Measurements from ENCODE around the gene EFL1. TPM values are rescaled to one million over a fixed set of nuclear protein-coding genes. Genes with fewer than 3 reads are reported as not detected.

Gene EFL1
- total and polyA plus RNA-seq, 10 of the 15 experiments (the other 5 are each of a cell fraction or from before 2014, with no cell fraction given) = 6.2 to 42.3 (median 24.7) TPM

GRCh38 chr15:82129761-82130160 lies 132.8 kb downstream of the EFL1 start:
- Histone ChIP-seq H2AFZ (ENCODE audit: control insufficient read depth, low read depth, low read length) (no peak overlapping the region), H3K27me3 (replicated peaks in 1 of 2; ENCODE audit: control insufficient read depth in 2 of 2, insufficient read depth in 2 of 2, low read length in 1 of 2) (no peaks in the 10 kb centered on the region), H3K4me2 (ENCODE audit: control insufficient read depth, insufficient read depth) (no peak overlapping the region), H3K9me3 (replicated peaks; ENCODE audit: control insufficient read depth, insufficient read depth, low read length) (no peaks in the 10 kb centered on the region), H3K9ac (ENCODE audit: control insufficient read depth, insufficient read depth, low read length) (no peak overlapping the region), H3K27ac (ENCODE audit: control insufficient read depth, insufficient read depth) (no peak overlapping the region), H3K4me3 (no peak overlapping the region), H3K4me1 (ENCODE audit: control insufficient read depth, insufficient read depth, low read length) (peaks cover 7% of the 10 kb centered on the region; the same call in 1 of the 2 replicates), H3K36me3 (ENCODE audit: control insufficient read depth in 2 of 2, insufficient read depth in 2 of 2, low read length in 1 of 2) (peaks cover 2 to 3% of the 10 kb centered on the region in 2 experiments; a peak in 3 of 4 replicates), H3K79me2 (ENCODE audit: control insufficient read depth, insufficient read depth, low read length) (no peaks in the 10 kb centered on the region), H4K20me1 (ENCODE audit: control insufficient read depth, insufficient read depth) (no peaks in the 10 kb centered on the region)
- no peak for ATAC-seq
- ChIA-PET CTCF (interaction anchor here (2.6 kb wide), 1 partner anchor 11 kb away, joined by 12 read pairs; no protein-coding TSS in a partner anchor), SMC1A (ENCODE audit: uncharacterized antibody, unreplicated experiment) (interaction anchor here (0.6 to 1.8 kb wide), 4 partner anchors 13 to 88 kb away, joined by 3 to 4 read pairs (median 3); no protein-coding TSS in a partner anchor), POLR2A (interaction anchor here (1.0 kb wide), 1 partner anchor 21 kb away, joined by 3 read pairs; no protein-coding TSS in a partner anchor), RAD21 (ENCODE audit: unreplicated experiment) (no interaction called here)
- TF ChIP-seq CHD1 (IDR thresholded peaks at IDR 0.05; ENCODE audit: low read depth, low read length) (no peak), MYB (IDR thresholded peaks at IDR 0.05; ENCODE audit: borderline replicate concordance, low read depth, low read length) (no peak)
- intact Hi-C loops (cut with micrococcal nuclease; ENCODE audit: unreplicated experiment) = no loop called here
- no peak for DNase-seq (ENCODE audit: low read depth, low spot score)
- WGBS (ENCODE audit: insufficient coverage, insufficient replicate concordance, low lambda C conversion rate, missing lambda C conversion rate) = 81% methylated on average over 5 of the region's 5 CpGs
- FAIRE-seq = no peak
- in situ Hi-C loops (cut with MboI) = no loop called here
- no TSS peak for BruUV-seq (replicated peaks)

- no TSS peak for BruUV-seq (replicated peaks)
- no peaks in the 10 kb centered on the region for H4K20me1 ChIP-seq (ENCODE audit: control insufficient read depth, insufficient read depth)
- WGBS (ENCODE audit: insufficient coverage, insufficient replicate concordance, low lambda C conversion rate, missing lambda C conversion rate) = 0% methylated on average over 1 of the region's 1 CpG
- no peaks in the 10 kb centered on the region for H3K27me3 ChIP-seq (replicated peaks in 1 of 2; ENCODE audit: control insufficient read depth in 2 of 2, insufficient read depth in 2 of 2, low read length in 1 of 2)
- in situ Hi-C loops (cut with MboI) = no loop called here
- SMC1A ChIA-PET (ENCODE audit: uncharacterized antibody, unreplicated experiment) = interaction anchor here (0.6 to 1.8 kb wide), 2 partner anchors 21 to 89 kb away, joined by 3 to 4 read pairs; no protein-coding TSS in a partner anchor
- peaks cover 2 to 3% of the 10 kb centered on the region in 2 experiments; a peak in 3 of 4 replicates for H3K36me3 ChIP-seq (ENCODE audit: control insufficient read depth in 2 of 2, insufficient read depth in 2 of 2, low read length in 1 of 2)
- CTCF ChIA-PET = interaction anchor here (2.6 kb wide), 1 partner anchor 11 kb away, joined by 12 read pairs; no protein-coding TSS in a partner anchor
- intact Hi-C loops (cut with micrococcal nuclease; ENCODE audit: unreplicated experiment) = no loop called here
- no peaks in the 10 kb centered on the region for H3K79me2 ChIP-seq (ENCODE audit: control insufficient read depth, insufficient read depth, low read length)
- H3K4me2 ChIP-seq (ENCODE audit: control insufficient read depth, insufficient read depth) = no peak overlapping the region
- RAD21 ChIA-PET (ENCODE audit: unreplicated experiment) = no interaction called here
- no peak overlapping the region for H3K27ac ChIP-seq (ENCODE audit: control insufficient read depth, insufficient read depth)
- ATAC-seq (no peak), DNase-seq (ENCODE audit: low read depth, low spot score) (no peak), FAIRE-seq (no peak)
- peaks cover 7% of the 10 kb centered on the region; the same call in 1 of the 2 replicates for H3K4me1 ChIP-seq (ENCODE audit: control insufficient read depth, insufficient read depth, low read length)
- H2AFZ ChIP-seq (ENCODE audit: control insufficient read depth, low read depth, low read length) = no peak overlapping the region
- no peak overlapping the region for H3K4me3 ChIP-seq
- no peaks in the 10 kb centered on the region for H3K9me3 ChIP-seq (replicated peaks; ENCODE audit: control insufficient read depth, insufficient read depth, low read length)
- POLR2A ChIA-PET = no interaction called here
- H3K9ac ChIP-seq (ENCODE audit: control insufficient read depth, insufficient read depth, low read length) = no peak overlapping the region
- no peak for TF ChIP-seq IKZF1 (conservative IDR thresholded peaks at IDR 0.05)
- TF ChIP-seq LARP7 (IDR thresholded peaks at IDR 0.05) = no peak
- TF ChIP-seq ATF2 (IDR thresholded peaks at IDR 0.05; ENCODE audit: low read length) = no peak
- no peak for TF ChIP-seq USF2 (IDR thresholded peaks at IDR 0.05; ENCODE audit: borderline replicate concordance, low read depth, low read length)
- TF ChIP-seq ZNF24 (IDR thresholded peaks at IDR 0.05) = no peak
- no peak for TF ChIP-seq NFYA (IDR thresholded peaks at IDR 0.05; ENCODE audit: borderline replicate concordance, low read depth, low read length)
- TF ChIP-seq IRF3 (IDR thresholded peaks at IDR 0.05) = no peak
- TF ChIP-seq POLR2AphosphoS5 (IDR thresholded peaks at IDR 0.05; ENCODE audit: low read length) = no peak
- no peak for TF ChIP-seq TAF1 (IDR thresholded peaks at IDR 0.05; ENCODE audit: borderline replicate concordance, low read depth, low read length)
Measured at GRCh38 chr15:82129149-82129692, 133.3 kb downstream of the EFL1 start.

Measured in GM12878 (cell line).